Measurements from ENCODE around the gene TSPEAR.

- TF ChIP-seq POLR2A (IDR thresholded peaks at IDR 0.05) (no peak), CTCF (IDR thresholded peaks at IDR 0.05) (no peak)
Measured at GRCh38 chr21:44741921-44742320, 30.5 kb upstream of the TSPEAR start.

Measured in thyroid gland (tissue), 4 donors.